HG02610 (cell line): ENCODE measurements around the gene SYTL5.

Experiments
- ATAC-seq: cut with Tn5 transposase; IDR thresholded peaks from one replicate; pipeline ENCODE4 v1.9.1; 2021; ENCODE audit warnings: mild to moderate bottlenecking, moderate library complexity; ENCODE audit not compliant: unreplicated experiment

The SYTL5 gene

GRCh38 chrX:38018766-38019425 is 12.5 kb downstream of the SYTL5 start:
- ATAC-seq = no peak

GRCh38 chrX:38028300-38028699 is 21.9 kb downstream of the SYTL5 start:
- ATAC-seq = no peak

GRCh38 chrX:38036466-38036865 is 30.1 kb downstream of the SYTL5 start:
- no peak for ATAC-seq

GRCh38 chrX:38038501-38038900 is 32.1 kb downstream of the SYTL5 start:
- no peak for ATAC-seq

- no peak for ATAC-seq
Measured at GRCh38 chrX:38041237-38041636, 34.9 kb downstream of the SYTL5 start.

- ATAC-seq = no peak
Measured at GRCh38 chrX:38044701-38045100, 38.3 kb downstream of the SYTL5 start.

GRCh38 chrX:38045538-38046096 is 39.3 kb downstream of the SYTL5 start:
- ATAC-seq = no peak

GRCh38 chrX:38048886-38049285 is 42.5 kb downstream of the SYTL5 start:
- no peak for ATAC-seq

GRCh38 chrX:38050806-38051205 is 44.5 kb downstream of the SYTL5 start:
- no peak for ATAC-seq

- no peak for ATAC-seq
Measured at GRCh38 chrX:38052096-38052495, 45.7 kb downstream of the SYTL5 start.

GRCh38 chrX:38055170-38055847 is 49.0 kb downstream of the SYTL5 start:
- ATAC-seq = peak; percentile 79

GRCh38 chrX:38060331-38060878 is 54.1 kb downstream of the SYTL5 start:
- ATAC-seq = no peak

- ATAC-seq = no peak
Measured at GRCh38 chrX:38061335-38061734, 55.0 kb downstream of the SYTL5 start.

GRCh38 chrX:38066934-38067333 is 60.6 kb downstream of the SYTL5 start:
- ATAC-seq = no peak

- no peak for ATAC-seq
Measured at GRCh38 chrX:38069273-38069672, 62.9 kb downstream of the SYTL5 start.

- ATAC-seq = no peak
Measured at GRCh38 chrX:38069991-38070390, 63.6 kb downstream of the SYTL5 start.

GRCh38 chrX:38079463-38079862 is 73.1 kb downstream of the SYTL5 start:
- ATAC-seq = no peak

- ATAC-seq = no peak
Measured at GRCh38 chrX:38080808-38081207, 74.5 kb downstream of the SYTL5 start.

GRCh38 chrX:38081909-38082308 is 75.6 kb downstream of the SYTL5 start:
- no peak for ATAC-seq

- ATAC-seq = no peak
Measured at GRCh38 chrX:38082309-38082708, 76.0 kb downstream of the SYTL5 start.

GRCh38 chrX:38085813-38086212 is 79.5 kb downstream of the SYTL5 start:
- no peak for ATAC-seq
